Measurements from ENCODE around the gene GALNTL6.
"Not testable (repeated sequence)": the region's sequence is repeated elsewhere in the genome, so short reads cannot be mapped to it uniquely, and the experiment has no call there.

The GALNTL6 gene

GRCh38 chr4:172963498-172964294 lies 1150.5 kb downstream of the GALNTL6 start:
- TF ChIP-seq CTCF (conservative IDR thresholded peaks at IDR 0.05; ENCODE audit: control insufficient read depth, insufficient read depth, low read depth, low read length): no peak
- no peak overlapping the region for H3K4me3 ChIP-seq (ENCODE audit: control insufficient read depth, low read depth, low read length)
- DNase-seq (ENCODE audit: low read depth): no peak

GRCh38 chr4:172970189-172970588 lies 1157.0 kb downstream of the GALNTL6 start:
- not testable (repeated sequence) for DNase-seq (ENCODE audit: low read depth); H3K4me3 ChIP-seq (ENCODE audit: control insufficient read depth, low read depth, low read length)

- no peak overlapping the region for H3K4me3 ChIP-seq (ENCODE audit: control insufficient read depth, low read depth, low read length)
These were observed 1161.4 kb downstream of the GALNTL6 start for GRCh38 chr4:172974586-172974985.

GRCh38 chr4:172975651-172976229 lies 1162.5 kb downstream of the GALNTL6 start:
- DNase-seq (ENCODE audit: low read depth): no peak
- TF ChIP-seq CTCF (conservative IDR thresholded peaks at IDR 0.05; ENCODE audit: control insufficient read depth, insufficient read depth, low read depth, low read length): no peak
- H3K4me3 ChIP-seq (ENCODE audit: control insufficient read depth, low read depth, low read length): no peak overlapping the region

More at GRCh38 chr4:172974586-172974985, 1161.4 kb downstream of the GALNTL6 start:
- no peak for DNase-seq (ENCODE audit: low read depth)
- TF ChIP-seq CTCF (conservative IDR thresholded peaks at IDR 0.05; ENCODE audit: control insufficient read depth, insufficient read depth, low read depth, low read length): no peak

- not testable (repeated sequence) for H3K4me3 ChIP-seq (ENCODE audit: control insufficient read depth, low read depth, low read length)
- DNase-seq (ENCODE audit: low read depth): peak; percentile 35
These were observed 1164.4 kb downstream of the GALNTL6 start for GRCh38 chr4:172977491-172978041.

GRCh38 chr4:172978848-172979247 lies 1165.6 kb downstream of the GALNTL6 start:
- TF ChIP-seq CTCF (conservative IDR thresholded peaks at IDR 0.05; ENCODE audit: control insufficient read depth, insufficient read depth, low read depth, low read length): no peak
- no peak for DNase-seq (ENCODE audit: low read depth)
- no peak overlapping the region for H3K4me3 ChIP-seq (ENCODE audit: control insufficient read depth, low read depth, low read length)

- DNase-seq (ENCODE audit: low read depth): no peak
- TF ChIP-seq CTCF (conservative IDR thresholded peaks at IDR 0.05; ENCODE audit: control insufficient read depth, insufficient read depth, low read depth, low read length): no peak
- no peak overlapping the region for H3K4me3 ChIP-seq (ENCODE audit: control insufficient read depth, low read depth, low read length)
These were observed 1166.1 kb downstream of the GALNTL6 start for GRCh38 chr4:172979332-172979731.
